T-helper 2 cell treated with Interferon-gamma antibody and Interleukin-4, amounts not matched to agents 5 μg/mL and 100 μg/mL, for 36 hours (primary cell): ENCODE results near the gene PRKAR2A.
"Not testable (repeated sequence)": the region's sequence is repeated elsewhere in the genome, so short reads cannot be mapped to it uniquely, and the experiment has no call there.

Experiments
- DNase-seq: peaks from one replicate; pipeline ENCODE4 v3.0.0; 2021; ENCODE audit warnings: low spot score
- H3K27ac Mint-ChIP-seq: one replicate; pipeline ENCODE4 v1.8.0; 2021; ENCODE audit warnings: mild to moderate bottlenecking, mixed read lengths
- H3K27me3 Mint-ChIP-seq: one replicate; pipeline ENCODE4 v1.8.0; 2021; ENCODE audit warnings: low read depth, mixed read lengths
- H3K36me3 Mint-ChIP-seq: one replicate; pipeline ENCODE4 v1.8.0; 2021; ENCODE audit warnings: low read depth, mixed read lengths
- H3K4me1 Mint-ChIP-seq: one replicate; pipeline ENCODE4 v1.8.0; 2021; ENCODE audit warnings: low read depth, mixed read lengths
- H3K4me3 Mint-ChIP-seq: one replicate; pipeline ENCODE4 v1.8.0; 2022; ENCODE audit warnings: mild to moderate bottlenecking, moderate library complexity, mixed read lengths
- H3K9me3 Mint-ChIP-seq: one replicate; pipeline ENCODE4 v1.8.0; 2021; ENCODE audit warnings: mixed read lengths

PRKAR2A gene

DNA sequence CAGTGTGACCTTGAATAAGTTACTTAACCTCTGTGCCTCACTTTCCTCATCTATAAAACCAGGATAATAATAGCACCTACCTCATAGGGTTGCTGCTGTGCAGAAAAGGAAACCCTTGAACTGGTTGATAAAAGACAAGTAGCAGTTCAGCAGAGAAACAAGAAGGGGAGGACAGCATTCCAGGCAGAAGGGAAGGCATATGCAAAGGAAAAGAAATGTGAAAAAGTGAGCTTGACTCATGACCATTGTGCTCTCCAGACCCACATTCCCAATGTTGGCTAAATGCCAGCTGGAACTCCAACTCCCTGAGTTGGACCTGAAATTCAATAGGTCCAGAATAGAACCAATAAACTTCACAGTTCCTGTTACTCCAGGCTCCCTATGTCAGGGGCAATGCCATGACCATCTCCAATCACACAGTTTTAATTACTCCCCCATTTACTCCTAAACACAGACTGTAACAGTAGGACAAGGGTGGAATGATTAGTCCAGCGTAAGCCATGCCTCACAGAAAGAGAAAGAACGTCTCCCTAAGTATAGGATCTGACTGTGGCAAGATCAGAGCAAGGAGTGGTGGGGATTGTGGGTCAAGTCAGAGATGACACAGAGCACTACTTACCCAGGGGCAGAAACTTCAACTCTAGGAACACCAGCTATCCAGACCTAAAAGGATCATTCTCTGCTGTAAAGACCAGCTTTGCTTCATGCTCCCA, 26.9 kb downstream of the PRKAR2A start:
- DNase-seq = no peak
- no peaks in the 10 kb centered on the region for H3K27me3 Mint-ChIP-seq
- no peaks in the 10 kb centered on the region for H3K9me3 Mint-ChIP-seq
- H3K4me1 Mint-ChIP-seq = peaks cover 7% of the 10 kb centered on the region
- H3K27ac Mint-ChIP-seq = no peak overlapping the region
- H3K36me3 Mint-ChIP-seq = no peaks in the 10 kb centered on the region
- H3K4me3 Mint-ChIP-seq = no peak overlapping the region

DNA sequence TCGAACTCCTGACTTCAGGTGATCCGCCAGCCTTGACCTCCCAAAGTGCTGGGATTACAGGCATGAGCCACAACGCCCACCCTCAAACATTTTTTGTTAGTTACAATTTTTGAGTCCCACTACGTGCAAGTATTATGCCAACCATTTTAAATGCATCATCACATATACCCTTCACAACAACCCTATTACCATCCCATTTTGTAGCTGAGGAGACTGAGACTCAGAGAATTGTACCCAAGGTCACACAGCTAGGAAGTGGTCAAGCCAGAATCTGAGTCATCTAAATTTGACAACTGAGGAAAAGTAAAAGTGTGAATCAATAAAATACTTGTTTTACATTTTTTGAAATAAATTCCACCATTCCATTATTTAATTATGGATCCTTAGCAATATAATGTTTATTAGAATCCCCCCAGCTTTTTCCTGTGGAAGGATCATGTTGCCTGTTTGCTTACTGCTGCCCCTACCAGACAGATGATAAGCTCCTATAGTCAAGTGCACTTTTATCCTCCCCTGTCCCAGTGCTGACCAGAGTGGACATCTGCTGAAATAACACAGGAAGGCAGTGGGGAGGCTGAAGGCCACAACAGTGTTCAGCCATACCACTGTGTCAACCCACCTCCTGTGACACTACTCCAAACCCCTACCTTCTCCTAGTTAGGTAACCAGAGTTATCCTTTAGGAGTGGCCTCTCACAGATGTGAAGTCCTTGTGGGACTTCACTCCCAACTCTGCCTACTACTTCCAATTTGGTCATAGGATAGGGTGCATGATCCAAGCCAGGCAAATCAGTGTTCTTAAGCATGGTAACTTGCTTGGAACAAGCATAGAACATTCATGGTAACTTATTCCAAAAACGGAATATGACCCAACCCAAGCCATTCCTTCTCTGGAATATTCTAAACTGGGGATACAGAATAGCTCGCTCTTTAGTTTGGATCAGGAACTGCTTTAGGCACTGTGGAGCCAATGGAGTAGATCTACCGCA, 28.1 kb downstream of the PRKAR2A start:
- Mint-ChIP-seq H3K27me3 (no peaks in the 10 kb centered on the region), H3K9me3 (no peaks in the 10 kb centered on the region), H3K4me1 (peaks cover 7% of the 10 kb centered on the region), H3K4me3 (no peak overlapping the region), H3K27ac (no peak overlapping the region), H3K36me3 (no peaks in the 10 kb centered on the region)
- no peak for DNase-seq

DNA sequence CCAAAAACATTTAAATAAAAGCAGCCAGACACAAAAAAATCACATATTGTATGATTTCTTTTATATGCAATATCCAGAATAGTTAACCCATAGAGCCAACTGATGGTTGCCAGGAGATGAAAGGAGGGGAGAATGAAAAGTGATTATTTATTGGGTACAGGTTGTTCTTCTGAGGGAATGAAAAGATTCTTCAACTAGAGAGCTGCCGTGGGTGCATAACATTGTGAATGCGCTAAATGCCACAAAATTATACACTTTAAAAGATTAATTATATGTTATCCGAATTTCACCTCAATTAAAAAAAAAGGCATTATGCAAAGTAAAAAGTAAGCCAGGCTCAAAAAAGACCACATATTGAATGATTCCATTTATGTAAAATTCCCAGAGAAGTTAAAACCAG, 36.1 kb downstream of the PRKAR2A start:
- H3K27ac Mint-ChIP-seq = peak overlapping the region; percentile 82
- H3K36me3 Mint-ChIP-seq = peaks cover 12% of the 10 kb centered on the region
- H3K27me3 Mint-ChIP-seq = no peaks in the 10 kb centered on the region
- peaks cover 8% of the 10 kb centered on the region for H3K9me3 Mint-ChIP-seq
- no peak for DNase-seq
- H3K4me3 Mint-ChIP-seq = peak overlapping the region; percentile 4
- H3K4me1 Mint-ChIP-seq = peaks cover 23% of the 10 kb centered on the region

DNA sequence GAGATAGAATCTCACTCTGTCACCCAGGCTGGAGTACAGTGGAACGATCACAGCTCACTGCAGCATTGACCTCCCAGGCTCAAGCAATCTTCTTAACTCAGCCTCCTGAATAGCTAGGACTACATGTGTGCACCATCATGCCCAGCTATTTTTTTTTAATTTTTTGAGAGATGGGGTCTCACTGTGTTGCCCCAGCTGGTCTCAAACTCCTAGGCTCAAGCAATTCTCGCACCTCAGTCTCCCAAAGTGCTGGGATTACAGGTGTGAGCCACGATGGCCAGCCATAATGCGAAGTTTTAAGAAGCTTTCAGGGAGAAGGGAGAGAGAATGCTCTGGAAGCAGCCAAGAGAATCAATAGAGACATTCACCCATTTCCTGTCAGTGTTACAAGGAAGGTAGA, 42.7 kb downstream of the PRKAR2A start:
- Mint-ChIP-seq H3K27me3 (no peaks in the 10 kb centered on the region), H3K27ac (no peak overlapping the region), H3K4me3 (no peak overlapping the region), H3K36me3 (peaks cover 4% of the 10 kb centered on the region), H3K9me3 (no peaks in the 10 kb centered on the region), H3K4me1 (peaks cover 4% of the 10 kb centered on the region)
- no peak for DNase-seq

DNA sequence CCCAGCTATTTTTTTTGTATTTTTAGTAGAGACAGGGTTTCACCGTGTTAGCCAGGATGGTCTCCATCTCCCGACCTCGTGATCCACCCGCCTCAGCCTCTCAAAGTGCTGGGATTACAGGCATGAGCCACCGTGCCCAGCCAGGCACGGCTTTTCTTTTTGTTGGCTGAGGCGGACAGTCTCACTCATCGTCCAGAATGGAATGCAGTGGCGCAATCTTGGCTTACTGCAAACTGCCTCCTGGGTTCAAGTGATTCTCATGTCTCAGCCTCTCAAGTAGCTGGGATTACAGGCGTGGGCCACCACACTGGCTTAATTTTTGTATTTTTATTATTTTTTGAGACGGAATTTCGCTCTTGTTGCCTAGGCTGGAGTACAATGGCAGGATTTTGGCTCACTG, 46.8 kb downstream of the PRKAR2A start:
- not testable (repeated sequence) for H3K27ac Mint-ChIP-seq, H3K27me3 Mint-ChIP-seq, H3K9me3 Mint-ChIP-seq, H3K4me1 Mint-ChIP-seq, DNase-seq, H3K4me3 Mint-ChIP-seq, H3K36me3 Mint-ChIP-seq

DNA sequence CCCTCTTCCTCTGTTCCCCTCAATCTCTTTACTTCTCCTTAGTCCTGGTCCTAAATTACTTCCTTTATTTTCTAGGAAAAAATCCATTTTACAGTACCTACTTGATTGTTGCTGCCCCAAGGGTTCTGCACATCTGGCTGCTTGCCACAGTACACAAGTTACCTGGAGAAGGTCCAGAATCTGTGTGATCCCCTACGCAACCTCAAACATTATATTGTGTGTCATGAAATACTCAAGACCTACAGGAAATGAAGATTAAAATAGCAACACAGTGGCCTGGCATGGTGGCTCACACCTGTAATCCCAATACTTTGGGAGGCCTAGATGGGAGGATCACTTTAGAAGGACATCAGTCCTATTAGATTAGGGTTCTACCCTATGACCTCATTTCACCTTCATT, 48.7 kb downstream of the PRKAR2A start:
- DNase-seq = no peak

DNA sequence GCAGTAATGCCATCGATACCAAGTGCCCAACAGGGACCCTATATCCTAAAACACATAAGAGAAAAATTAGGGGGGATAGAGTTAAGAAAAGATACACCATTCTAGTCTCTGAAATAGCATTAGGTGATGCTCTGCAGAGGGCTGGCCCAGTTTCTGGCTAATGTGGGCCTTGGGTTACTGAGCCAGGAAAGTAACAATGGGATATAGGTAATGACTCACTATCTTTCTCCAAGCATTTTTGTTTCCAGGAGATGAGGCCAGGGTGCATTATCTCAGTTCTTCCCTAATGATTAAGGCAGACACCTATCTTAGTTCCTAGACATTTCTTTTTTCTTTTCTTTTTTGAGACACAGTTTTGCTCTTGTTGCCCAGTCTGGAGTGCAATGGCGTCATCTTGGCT, 50.0 kb downstream of the PRKAR2A start:
- peaks cover 3% of the 10 kb centered on the region for H3K36me3 Mint-ChIP-seq
- no peaks in the 10 kb centered on the region for H3K9me3 Mint-ChIP-seq
- no peaks in the 10 kb centered on the region for H3K27me3 Mint-ChIP-seq
- DNase-seq = no peak
- no peak overlapping the region for H3K4me3 Mint-ChIP-seq
- H3K4me1 Mint-ChIP-seq = peaks cover 3% of the 10 kb centered on the region
- H3K27ac Mint-ChIP-seq = no peak overlapping the region

More for the DNA sequence above, 48.7 kb downstream of the PRKAR2A start:
- no peaks in the 10 kb centered on the region for H3K9me3 Mint-ChIP-seq
- H3K36me3 Mint-ChIP-seq = peaks cover 3% of the 10 kb centered on the region
- H3K27me3 Mint-ChIP-seq = no peaks in the 10 kb centered on the region
- H3K4me1 Mint-ChIP-seq = peaks cover 3% of the 10 kb centered on the region
- no peak overlapping the region for H3K4me3 Mint-ChIP-seq
- H3K27ac Mint-ChIP-seq = no peak overlapping the region

DNA sequence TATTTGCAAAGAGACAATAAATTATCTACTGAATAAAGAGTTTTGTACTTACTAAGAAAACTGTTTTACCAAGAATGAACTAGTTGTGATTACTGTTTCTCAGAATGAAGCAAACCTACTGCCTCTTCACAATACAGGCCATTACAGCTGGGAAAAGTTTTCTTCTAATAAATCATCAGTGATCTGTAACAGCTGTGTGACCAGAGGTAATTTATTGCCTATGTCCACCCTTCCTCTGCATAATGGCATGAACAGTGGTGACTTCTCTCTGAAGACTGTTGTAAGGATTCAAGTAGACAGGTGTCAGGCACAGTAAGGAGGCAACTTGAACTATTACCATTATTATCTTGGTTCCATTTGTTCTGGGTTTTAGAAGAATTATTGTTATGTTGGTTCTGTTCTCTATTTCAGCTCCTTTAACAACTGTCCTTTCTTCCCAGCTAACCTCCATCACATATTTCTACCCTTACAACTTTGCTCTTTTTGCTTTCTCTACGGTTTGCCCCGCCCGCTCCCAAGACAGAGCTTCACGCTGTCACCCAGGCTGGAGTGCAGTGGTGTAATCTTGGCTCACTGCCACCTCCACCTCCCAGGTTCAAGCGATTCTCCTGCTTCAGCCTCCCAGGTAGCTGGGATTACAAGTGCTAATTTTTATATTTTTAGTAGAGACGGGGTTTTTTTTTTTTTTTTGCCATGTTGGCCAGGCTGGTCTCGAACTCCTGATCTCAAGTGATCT, 51.5 kb downstream of the PRKAR2A start:
- Mint-ChIP-seq H3K4me1 (peaks cover 3% of the 10 kb centered on the region), H3K9me3 (no peaks in the 10 kb centered on the region), H3K27me3 (no peaks in the 10 kb centered on the region), H3K27ac (no peak overlapping the region), H3K36me3 (peaks cover 3% of the 10 kb centered on the region), H3K4me3 (no peak overlapping the region)
- DNase-seq = no peak

DNA sequence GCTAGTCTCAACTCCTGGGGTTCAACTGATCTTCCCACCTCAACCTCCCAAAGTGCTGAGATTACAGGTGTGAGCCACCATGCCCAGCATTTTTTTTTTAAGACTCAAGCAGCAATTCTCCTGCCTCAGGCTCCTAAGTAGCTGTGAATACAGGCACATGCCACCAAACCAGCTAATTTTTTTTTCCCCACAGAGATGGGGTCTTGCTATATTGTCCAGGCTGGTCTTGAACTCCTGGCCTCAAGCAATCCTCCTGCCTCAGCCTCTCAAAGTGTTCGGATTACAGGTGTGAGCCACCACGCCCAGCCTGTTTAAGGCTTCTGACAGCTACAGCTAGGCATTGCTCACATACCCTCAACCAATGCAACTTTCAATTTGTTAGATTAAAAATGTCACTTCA, 54.2 kb downstream of the PRKAR2A start:
- H3K27ac Mint-ChIP-seq, H3K27me3 Mint-ChIP-seq, H3K36me3 Mint-ChIP-seq, H3K9me3 Mint-ChIP-seq, DNase-seq, H3K4me3 Mint-ChIP-seq: not testable (repeated sequence)
- peaks cover 14% of the 10 kb centered on the region for H3K4me1 Mint-ChIP-seq

DNA sequence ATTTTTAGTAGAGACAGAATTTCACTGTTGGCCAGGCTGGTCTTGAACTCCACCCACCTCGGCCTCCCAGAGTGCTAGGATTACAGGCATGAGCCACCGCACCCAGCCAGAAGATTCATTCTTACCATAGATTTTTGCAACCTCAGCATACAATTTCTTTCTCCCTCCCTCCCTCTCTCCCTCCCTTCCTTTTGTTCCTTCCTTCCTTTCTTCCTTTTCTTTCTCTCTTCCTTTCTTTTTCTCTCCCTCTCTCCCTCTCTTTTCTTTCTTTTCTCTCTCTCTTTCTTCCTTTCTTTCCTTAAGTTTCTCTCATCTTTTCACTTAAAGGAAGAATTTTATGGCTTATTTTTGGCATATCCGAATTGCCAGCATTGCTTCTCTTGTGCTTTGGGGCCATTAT, 58.0 kb downstream of the PRKAR2A start:
- no peak overlapping the region for H3K4me3 Mint-ChIP-seq
- no peaks in the 10 kb centered on the region for H3K27me3 Mint-ChIP-seq
- peaks cover 14% of the 10 kb centered on the region for H3K4me1 Mint-ChIP-seq
- no peak for DNase-seq
- H3K9me3 Mint-ChIP-seq = no peaks in the 10 kb centered on the region
- no peak overlapping the region for H3K27ac Mint-ChIP-seq
- H3K36me3 Mint-ChIP-seq = peaks cover 12% of the 10 kb centered on the region

DNA sequence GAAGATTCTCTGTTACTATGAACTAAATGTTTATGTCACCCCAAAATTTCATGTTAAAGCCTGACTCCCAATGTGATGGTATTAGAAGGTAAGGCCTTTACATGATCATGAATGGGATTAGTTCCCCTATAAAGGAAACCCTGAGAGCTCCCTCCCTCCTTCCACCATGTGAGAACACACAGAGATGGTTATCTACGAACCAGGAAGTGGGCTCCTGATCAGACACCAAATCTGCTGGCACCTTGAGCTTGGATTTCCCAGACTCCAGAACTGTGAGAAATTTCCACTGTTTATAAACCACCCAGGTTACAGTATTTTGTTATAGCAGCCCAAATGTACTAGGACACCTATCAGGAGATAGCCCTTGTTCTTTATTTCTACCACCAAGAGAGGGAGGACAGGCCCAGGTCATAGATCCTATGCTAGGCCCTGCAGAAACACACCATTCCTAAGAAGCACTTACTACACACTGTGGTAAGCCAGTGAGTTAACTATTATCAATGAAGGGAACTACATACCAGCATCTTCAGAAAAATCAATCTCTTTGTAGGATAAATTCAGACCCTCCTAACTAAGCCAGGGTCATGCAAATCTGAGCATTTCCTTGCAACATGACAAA, 59.0 kb downstream of the PRKAR2A start:
- peaks cover 14% of the 10 kb centered on the region for H3K4me1 Mint-ChIP-seq
- no peak for DNase-seq
- H3K4me3 Mint-ChIP-seq = no peak overlapping the region
- H3K36me3 Mint-ChIP-seq = peaks cover 13% of the 10 kb centered on the region
- H3K27ac Mint-ChIP-seq = peak overlapping the region; percentile 2
- H3K9me3 Mint-ChIP-seq = no peaks in the 10 kb centered on the region
- no peaks in the 10 kb centered on the region for H3K27me3 Mint-ChIP-seq

DNA sequence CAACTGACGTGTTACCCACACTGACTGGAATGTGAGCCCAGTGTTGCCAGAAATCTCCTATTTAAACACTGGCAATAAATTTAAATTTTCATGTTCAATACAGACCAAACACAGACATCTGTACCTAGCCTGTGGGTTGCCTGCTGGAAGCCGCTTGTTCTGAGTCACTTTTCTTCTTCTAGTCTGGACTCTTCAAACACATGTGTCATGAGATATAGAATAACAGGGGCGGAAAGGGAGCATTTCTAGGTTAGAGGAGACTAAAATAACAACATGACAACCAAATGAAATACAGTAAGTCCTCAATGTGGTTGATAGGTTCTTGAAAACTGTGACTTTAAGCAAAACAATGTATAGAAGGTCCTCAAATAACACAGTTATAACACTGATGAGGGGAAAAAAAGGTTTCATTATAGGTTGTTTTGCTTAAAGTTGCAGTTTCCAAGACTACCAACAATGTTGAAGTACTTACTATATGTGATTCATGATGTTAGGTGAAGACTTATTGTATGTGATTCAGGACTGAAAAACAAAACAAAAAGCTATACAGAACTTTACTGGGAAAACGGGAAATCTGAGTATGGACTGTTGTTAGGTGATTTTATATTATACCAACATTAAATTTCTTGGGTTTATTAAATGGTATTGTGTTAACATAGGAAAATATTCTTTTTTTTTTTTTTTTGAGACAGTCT, 63.1 kb downstream of the PRKAR2A start:
- DNase-seq = no peak
- Mint-ChIP-seq H3K4me3 (no peak overlapping the region), H3K27me3 (no peaks in the 10 kb centered on the region), H3K27ac (no peak overlapping the region), H3K36me3 (peaks cover 15% of the 10 kb centered on the region), H3K4me1 (peaks cover 11% of the 10 kb centered on the region), H3K9me3 (no peaks in the 10 kb centered on the region)

DNA sequence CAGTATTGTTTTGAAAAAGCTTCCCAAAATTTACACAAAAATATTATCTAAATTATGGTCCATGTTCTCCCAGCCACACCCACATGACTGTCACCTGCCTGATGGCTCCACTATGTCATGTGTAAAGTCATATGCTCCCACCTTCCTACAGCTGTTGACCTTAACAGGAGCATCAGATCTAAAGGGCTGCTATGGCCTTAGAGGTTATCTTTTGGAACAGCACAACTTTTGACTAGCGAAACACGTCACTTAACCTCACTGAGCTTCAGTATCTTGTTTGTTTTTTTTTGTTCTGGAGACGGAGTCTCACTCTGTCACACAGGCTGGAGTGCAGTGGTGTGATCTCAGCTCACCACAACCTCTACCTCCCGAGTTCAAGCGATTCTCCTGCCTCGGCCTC, 64.4 kb downstream of the PRKAR2A start:
- Mint-ChIP-seq H3K27me3 (no peaks in the 10 kb centered on the region), H3K4me3 (no peak overlapping the region), H3K9me3 (no peaks in the 10 kb centered on the region), H3K36me3 (peaks cover 14% of the 10 kb centered on the region), H3K4me1 (peaks cover 2% of the 10 kb centered on the region), H3K27ac (no peak overlapping the region)
- DNase-seq = no peak
